HL-60 (cell line): Measurements from ENCODE around the gene OSBPL6.

Experiments
- GABPA ChIP-seq: IDR thresholded peaks from 2 replicates; pipeline ENCODE4 v1.6.1; 2012; ENCODE audit warnings: low read depth
- TF ChIP-seq, protein P1 (sequence below): IDR thresholded peaks from one replicate; pipeline ENCODE4 v1.5.1; 2011; ENCODE audit warnings: low read length, control low read depth, inconsistent platforms; ENCODE audit not compliant: insufficient read depth

GRCh38 chr2:178193496-178193822, 853 bp upstream of the OSBPL6 start:
- TF ChIP-seq, protein P1, sequence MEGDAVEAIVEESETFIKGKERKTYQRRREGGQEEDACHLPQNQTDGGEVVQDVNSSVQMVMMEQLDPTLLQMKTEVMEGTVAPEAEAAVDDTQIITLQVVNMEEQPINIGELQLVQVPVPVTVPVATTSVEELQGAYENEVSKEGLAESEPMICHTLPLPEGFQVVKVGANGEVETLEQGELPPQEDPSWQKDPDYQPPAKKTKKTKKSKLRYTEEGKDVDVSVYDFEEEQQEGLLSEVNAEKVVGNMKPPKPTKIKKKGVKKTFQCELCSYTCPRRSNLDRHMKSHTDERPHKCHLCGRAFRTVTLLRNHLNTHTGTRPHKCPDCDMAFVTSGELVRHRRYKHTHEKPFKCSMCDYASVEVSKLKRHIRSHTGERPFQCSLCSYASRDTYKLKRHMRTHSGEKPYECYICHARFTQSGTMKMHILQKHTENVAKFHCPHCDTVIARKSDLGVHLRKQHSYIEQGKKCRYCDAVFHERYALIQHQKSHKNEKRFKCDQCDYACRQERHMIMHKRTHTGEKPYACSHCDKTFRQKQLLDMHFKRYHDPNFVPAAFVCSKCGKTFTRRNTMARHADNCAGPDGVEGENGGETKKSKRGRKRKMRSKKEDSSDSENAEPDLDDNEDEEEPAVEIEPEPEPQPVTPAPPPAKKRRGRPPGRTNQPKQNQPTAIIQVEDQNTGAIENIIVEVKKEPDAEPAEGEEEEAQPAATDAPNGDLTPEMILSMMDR = no peak
- TF ChIP-seq GABPA = no peak
